ENCODE results near the gene ATP8A2. TPM values are rescaled to one million over a fixed set of nuclear protein-coding genes. Genes with fewer than 3 reads are reported as not detected.

ATP8A2 gene
- total and polyA plus RNA-seq, 9 of the 15 experiments (the other 6 are each of a cell fraction or from before 2014, with no cell fraction given) = under 0.01 to 0.33 (median 0.06) TPM; not detected in 4

DNA sequence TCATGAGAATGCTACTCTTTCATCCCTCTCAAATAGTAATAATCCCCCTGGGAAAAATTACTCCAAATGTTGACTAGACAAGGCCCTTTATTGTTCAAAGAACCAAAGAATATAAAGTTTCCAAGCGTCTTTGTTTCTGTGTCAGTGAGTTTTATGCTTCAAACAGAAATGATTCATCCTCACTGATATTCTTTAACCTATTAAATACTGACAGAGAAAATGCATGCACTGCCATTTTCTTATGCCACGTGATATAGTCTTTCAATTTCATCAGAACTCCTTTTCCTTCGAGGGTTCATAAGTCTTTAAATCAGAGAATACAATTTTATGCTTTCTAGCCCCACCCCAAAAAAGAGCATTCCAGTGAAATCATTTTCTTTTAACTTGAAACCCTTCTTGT lies 468.5 kb downstream of the ATP8A2 start:
- ATAC-seq = no peak
- Histone ChIP-seq H3K27me3 (ENCODE audit: control insufficient read depth in 2 of 2, insufficient read depth in 2 of 2, low read length in 2 of 2) (peaks cover 0 to 6% of the 10 kb centered on the region in 2 experiments; a peak in 1 of 5 replicates), H3K9me3 (replicated peaks; ENCODE audit: control insufficient read depth, insufficient read depth, low read depth, low read length) (no peaks in the 10 kb centered on the region), H4K20me1 (replicated peaks; ENCODE audit: control insufficient read depth, insufficient read depth, low read length) (no peaks in the 10 kb centered on the region), H3K9me1 (ENCODE audit: control insufficient read depth, insufficient read depth, low read length) (no peaks in the 10 kb centered on the region), H3K4me2 (ENCODE audit: insufficient read depth, low read length) (no peak overlapping the region), H3K27ac (ENCODE audit: extremely low read depth, low read depth, low read length) (no peak overlapping the region), H2AFZ (ENCODE audit: low read depth, low read length) (no peak overlapping the region), H3K9ac (ENCODE audit: insufficient read depth in 1 of 2, low read depth in 2 of 2, low read length in 2 of 2) (no peak overlapping the region), H3K4me3 (no peak overlapping the region), H3K36me3 (ENCODE audit: control insufficient read depth, insufficient read depth, low read length) (no peaks in the 10 kb centered on the region), H3K79me2 (ENCODE audit: control insufficient read depth, insufficient read depth, low read length) (no peaks in the 10 kb centered on the region), H3K4me1 (replicated peaks in 1 of 2; ENCODE audit: control insufficient read depth in 2 of 2, insufficient read depth in 2 of 2, low read length in 2 of 2) (no peaks in the 10 kb centered on the region)
- ChIA-PET CTCF (ENCODE audit: low intra/inter-chr PET ratio) (no interaction called here), POLR2A (no interaction called here)
- BruUV-seq (replicated peaks) = no TSS peak
- FAIRE-seq = no peak
- in situ Hi-C loops (cut with MboI) (no loop called here), intact Hi-C loops (cut with micrococcal nuclease) (no loop called here)
- TF ChIP-seq TBP (optimal IDR thresholded peaks at IDR 0.05; ENCODE audit: low read depth, low read length) (no peak), CBFA2T3 (IDR thresholded peaks at IDR 0.05) (no peak), HDAC3 (IDR thresholded peaks at IDR 0.05; ENCODE audit: borderline replicate concordance, partially characterized antibody) (no peak), ZNF23 (CRISPR knock-in tag; IDR thresholded peaks at IDR 0.05) (no peak), ZNF197 (CRISPR knock-in tag; IDR thresholded peaks at IDR 0.05; ENCODE audit: low read depth) (no peak), TEAD4 (IDR thresholded peaks at IDR 0.05; ENCODE audit: low read length) (no peak), TEAD4 (CRISPR knock-in tag; IDR thresholded peaks at IDR 0.05; ENCODE audit: borderline replicate concordance) (no peak), ZNF41 (CRISPR knock-in tag; conservative IDR thresholded peaks at IDR 0.05) (no peak), FOXM1 (IDR thresholded peaks at IDR 0.05; ENCODE audit: low read depth) (no peak), FOXM1 (CRISPR knock-in tag; IDR thresholded peaks at IDR 0.05; ENCODE audit: low read depth) (no peak), MTF1 (CRISPR knock-in tag; IDR thresholded peaks at IDR 0.05; ENCODE audit: borderline replicate concordance) (no peak)
- 2% methylated on average over 3 of the region's 3 CpGs for WGBS (ENCODE audit: insufficient coverage, low coverage, missing lambda C conversion rate)
- no peak for DNase-seq (ENCODE audit: extremely low read depth in 1 of 4, low spot score in 3 of 4)

Data from K562 (cell line).